ENCODE results near the gene PRADC1. TPM values are rescaled to one million over a fixed set of nuclear protein-coding genes. Genes with fewer than 3 reads are reported as not detected.

The PRADC1 gene
- total RNA-seq, 1 donor from 2014 or later: 2.2 TPM

DNA sequence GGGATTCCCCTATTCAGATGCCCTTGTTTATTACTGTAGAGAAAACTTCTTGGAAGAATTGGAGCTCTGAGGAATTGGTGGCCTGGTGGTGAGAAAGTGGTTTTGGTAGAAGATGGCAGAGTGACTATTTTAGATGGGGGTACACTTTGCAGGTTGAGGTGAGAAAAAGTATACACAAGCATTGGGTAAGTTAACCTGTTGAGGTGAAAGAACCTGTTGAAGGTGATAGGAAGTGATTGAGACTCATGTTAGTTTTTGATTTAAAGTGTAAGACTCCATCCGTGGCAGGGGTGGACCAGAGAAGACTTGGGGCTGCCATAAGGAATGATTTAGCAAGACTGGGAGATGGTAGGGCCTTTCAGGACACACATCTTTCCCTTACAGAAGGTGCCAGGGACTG is 4.1 kb upstream of the PRADC1 start:
- no peak for DNase-seq (ENCODE audit: low spot score)

DNA sequence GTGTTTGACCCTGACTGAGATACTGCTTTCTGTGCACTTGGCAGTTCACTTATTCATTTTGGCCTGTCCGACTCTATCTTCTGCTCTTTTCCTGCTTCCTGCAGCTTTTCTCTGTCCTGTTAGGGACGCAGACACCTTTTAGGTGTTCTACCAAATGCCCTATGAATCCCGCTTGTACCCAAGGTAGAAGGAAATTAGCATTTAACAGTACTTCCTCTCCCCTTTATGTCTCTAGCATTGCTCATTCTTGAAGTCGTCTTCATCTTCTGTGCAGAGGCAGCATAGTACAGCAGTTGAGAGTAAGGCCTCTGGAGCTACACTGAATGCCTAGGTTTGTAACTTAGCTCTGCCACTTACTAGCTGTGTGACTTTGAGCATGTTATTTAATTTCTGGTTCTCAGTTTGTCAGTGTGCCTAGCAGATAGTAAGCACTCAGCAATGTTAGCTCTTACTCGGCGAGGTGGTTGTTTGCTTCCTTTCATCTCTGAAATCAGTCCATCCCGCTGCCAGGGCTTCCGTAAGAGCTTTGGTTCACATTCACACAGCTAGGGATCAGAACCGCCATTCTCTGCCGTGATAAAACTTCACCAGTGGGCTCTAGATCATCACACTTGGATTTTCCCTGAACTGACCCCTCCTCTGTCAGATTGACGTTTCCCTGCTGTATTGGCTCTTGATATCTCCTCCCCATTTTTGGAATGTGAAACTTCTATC is 2.4 kb upstream of the PRADC1 start:
- DNase-seq (ENCODE audit: low spot score): no peak

DNA sequence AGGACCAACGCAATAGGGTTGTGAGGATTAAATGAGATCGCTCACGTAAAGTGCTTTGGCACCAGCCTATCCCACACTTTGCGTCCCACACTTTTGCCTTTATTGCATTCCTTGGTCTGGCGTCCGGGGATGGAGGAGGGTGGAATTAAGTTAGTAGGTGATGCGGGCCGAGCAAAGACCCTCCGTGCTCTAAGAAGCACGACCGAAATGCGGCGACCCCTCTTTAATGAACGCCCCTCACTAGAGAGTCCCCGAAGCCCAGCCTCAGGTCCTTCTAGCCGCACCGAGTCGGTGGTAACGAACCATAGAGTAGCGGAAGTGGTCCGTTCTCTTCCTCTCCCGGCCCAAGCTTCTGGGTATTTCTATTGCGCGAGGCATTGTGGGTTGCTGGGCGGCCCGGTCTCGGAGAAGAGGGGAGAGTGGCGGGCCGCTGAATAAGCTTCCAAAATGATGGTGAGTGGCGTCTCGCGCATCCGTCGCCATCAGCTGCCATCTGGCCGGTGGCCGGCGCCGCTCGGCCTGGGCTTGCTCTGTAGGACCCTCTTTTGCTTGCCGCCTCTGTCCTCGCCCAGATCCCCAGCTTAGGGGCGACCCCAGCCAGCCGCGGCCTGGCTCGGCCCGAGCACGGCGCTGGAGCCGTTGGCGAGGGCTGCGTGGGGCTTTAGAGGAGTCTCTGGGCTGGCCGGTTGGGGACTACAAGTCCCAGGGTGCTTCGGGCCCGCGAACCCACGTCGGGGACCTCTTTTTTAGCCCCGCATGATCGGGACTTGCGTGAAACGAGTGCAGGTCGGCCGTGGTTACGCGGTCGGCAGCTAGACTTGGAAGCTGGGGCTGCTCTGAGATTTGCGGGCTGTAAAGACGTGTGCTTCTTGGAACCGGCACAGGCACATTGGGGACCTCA is 1.1 kb upstream of the PRADC1 start, which contains the start of gene CCT7:
Gene CCT7 (plus strand): TSS at position 377 of the 901 bp plus-strand sequence. CDS start 71 bp downstream, at position 448.
- DNase-seq (ENCODE audit: low spot score): peak; percentile 96

DNA sequence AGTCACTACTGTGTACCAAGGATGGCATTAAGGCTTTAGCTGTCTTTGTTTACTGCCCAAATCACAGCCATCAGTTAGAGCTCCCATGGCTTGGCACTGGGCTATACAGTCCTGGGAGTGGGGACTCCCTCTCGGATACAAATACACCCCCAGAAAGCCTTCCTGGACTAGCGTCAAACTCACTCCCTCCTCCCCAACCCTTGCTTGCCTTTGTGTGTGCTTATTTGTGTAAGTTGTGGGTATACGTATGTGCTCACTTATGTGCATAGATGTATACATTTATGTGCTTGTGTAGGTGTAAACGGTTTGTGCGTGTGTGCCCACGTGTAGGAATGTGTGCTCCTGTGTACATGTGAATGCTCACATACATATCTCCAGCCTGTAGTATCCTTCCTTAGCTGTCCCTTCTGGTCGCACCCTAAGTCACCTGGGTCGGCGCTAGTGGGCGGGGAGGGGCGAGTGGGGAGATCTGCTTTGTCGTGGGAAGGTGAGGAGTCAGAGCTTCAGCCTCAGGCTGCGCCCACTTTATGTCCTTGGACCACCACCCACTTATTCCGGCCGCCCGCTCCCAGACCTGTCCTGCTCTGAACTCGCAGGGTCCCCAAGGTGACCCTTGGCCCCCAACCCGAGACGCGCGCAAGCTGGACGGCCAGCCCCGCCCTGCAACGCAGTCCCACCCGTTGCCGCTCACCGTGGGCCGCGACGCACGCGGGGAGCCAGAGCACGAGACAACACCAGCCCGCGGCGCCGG is 461 bp downstream of the PRADC1 start:
- no peak for DNase-seq (ENCODE audit: low spot score)

DNA sequence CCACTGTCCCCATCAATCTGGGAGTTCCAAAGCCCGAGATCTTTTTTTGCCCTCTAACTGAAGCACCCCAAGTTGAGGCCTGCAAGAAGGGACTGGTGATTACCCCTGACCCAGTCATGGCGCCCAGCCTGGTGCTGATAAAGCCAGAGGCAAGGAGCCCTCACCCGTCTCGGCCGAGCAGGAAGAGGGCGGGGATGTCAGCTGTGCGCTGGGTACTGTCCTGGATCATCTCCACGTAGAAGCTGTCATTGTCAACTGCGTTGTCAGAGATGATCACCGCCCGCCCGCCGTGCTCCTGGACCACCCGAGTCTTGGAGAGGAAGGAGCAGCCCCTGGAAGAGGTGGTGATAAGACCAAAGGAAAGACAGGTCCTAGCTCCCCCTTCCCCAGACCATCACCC is 4.4 kb downstream of the PRADC1 start:
- DNase-seq (ENCODE audit: low spot score): no peak

GRCh38 chr2:73227086-73227485 is 6.0 kb downstream of the PRADC1 start:
- DNase-seq (ENCODE audit: low spot score): no peak

GRCh38 chr2:73225513-73226360 is 7.3 kb downstream of the PRADC1 start:
- no peak for DNase-seq (ENCODE audit: low spot score)

DNA sequence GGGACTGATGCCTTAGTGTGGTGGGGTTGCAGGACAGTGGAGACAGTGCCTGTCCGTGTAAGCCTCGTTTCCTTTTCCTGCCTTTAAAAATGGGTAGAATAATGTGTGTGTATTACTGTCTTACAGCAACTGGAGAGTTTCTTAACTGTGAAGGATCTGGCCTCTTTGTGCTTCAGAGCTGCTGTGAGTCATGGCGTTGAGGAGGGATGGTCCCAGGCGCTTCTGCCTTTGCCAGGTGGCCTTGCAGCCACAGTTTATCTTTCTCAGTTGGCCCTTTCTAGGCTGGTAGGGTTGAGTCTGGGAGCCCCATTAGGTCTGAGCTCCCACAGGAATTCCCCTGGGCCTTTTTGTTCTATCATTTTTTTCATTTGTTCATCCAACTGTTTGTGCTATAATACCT is 9.2 kb downstream of the PRADC1 start:
- no peak for DNase-seq (ENCODE audit: low spot score)

DNA sequence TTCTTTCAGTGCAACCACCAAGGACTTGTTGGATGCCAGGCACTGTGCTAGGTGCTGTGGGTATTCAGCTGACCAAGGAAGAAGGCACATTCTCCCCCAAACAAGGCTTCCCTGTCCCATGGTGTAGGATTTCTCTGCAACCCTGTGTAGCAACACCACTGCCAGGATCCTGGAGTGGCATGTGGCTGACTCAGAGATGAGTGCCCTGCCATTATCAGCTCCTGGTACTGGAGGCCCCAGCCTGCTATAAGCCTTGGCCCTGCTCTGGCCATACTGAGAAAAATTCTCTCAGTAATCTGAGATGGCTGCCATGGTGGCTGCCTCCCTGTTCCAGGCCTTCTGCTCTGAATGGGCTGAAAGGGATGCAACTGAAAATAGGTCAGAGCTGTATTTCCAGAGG is 14.7 kb downstream of the PRADC1 start:
- DNase-seq (ENCODE audit: low spot score): no peak

DNA sequence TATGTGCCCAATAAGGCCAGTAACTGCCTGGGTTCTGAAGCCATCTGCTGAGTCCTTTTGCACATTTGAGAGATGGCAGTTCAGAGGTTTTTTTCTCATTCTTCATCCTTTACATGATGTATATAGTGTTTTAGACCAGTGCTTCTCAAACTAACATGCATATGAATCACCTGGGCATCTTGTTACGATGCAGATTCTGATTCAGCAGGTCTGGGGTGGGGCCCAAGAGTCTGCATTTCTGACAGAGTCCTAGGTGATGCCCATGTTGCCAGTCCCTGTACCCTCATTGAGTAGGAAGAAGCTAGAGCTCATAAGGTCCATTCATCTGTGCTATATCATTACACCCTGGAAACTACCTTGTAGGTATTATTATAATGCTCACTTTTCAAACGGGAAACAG is 15.2 kb downstream of the PRADC1 start:
- no peak for DNase-seq (ENCODE audit: low spot score)

DNA sequence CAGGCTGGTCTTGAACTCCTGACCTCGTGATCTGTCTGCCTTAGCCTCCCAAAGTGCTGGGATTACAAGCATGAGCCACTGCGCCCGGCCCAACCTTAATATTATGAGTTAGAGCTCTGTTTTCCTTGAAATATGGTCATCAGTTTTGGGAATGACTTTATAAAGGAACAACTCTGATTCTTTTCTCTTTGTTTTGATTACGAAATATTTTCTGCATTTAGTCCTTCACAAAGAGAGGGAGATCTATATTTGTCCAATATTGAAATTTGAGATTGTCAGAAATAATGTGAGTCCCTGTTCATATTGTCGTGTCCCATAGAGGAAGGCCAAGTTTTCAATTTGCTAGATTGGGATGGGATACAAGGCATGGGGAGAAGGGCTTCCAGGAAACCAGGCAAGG is 15.9 kb downstream of the PRADC1 start:
- no peak for DNase-seq (ENCODE audit: low spot score)

DNA sequence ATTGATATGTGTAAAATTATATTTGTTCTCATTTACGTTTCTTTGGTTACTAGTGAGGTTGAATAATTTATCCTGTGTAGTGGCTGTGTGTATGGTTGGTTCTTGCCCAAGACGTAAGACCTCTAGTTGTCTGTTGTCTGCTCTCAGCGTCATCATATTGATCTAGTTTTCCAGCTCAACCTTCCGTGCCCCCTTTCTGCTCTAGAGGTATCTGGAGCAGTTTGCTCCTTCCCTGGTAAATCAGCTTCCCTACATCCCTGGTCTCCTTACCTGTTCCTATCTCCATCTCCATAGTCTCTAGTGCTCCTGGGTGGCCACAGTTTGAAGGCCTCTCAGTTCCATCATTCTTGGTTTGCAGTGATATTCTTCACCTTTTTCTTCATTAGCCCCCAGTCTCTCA is 17.8 kb downstream of the PRADC1 start:
- DNase-seq (ENCODE audit: low spot score): no peak

DNA sequence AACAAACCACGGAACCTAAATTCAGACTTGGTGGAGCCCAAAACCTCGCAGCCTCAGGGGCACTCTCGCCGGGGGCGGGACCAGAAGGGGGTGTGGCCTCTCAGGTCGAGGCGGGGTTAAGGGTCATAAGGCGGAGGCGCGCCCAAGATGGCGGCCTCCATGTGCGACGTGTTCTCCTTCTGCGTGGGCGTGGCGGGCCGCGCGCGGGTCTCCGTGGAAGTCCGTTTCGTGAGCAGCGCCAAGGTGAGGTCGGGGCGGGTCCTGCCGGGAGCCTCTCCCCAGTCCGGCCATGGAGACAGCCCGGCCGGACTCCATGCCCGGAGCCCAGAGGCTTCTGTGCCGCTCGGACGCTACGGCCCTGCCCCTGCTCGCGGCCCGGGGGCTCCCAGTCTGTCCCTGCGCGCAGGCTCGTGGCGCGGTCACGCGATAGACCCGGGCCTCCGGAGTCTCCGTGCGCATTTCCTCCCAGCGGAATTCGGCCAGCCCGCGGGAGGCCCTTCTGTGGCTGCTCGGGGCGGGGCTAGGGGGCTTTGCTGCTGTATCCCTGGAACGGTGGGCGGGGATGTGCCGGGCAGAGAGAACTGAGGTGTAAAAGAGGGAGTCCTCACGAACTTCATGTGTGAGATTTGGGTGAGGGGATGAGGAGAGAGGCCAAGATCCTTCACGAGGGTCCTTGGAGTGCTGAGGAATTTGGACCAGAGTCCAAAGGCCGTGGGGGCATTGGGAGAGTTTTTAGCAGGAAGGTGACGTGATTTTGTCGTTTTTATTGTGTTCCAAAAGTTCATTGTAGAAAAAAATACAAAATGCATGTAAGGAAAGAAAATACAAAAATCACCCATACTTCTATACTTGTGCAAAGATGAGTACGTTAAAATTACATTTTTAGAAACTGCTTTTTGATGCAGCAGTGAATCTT is 18.7 kb downstream of the PRADC1 start, which contains the start of gene SMYD5:
Gene SMYD5 (plus strand): TSS at position 126 of the 916 bp plus-strand sequence. CDS start 22 bp downstream, at position 148.
- peak; percentile 89 for DNase-seq (ENCODE audit: low spot score)

DNA sequence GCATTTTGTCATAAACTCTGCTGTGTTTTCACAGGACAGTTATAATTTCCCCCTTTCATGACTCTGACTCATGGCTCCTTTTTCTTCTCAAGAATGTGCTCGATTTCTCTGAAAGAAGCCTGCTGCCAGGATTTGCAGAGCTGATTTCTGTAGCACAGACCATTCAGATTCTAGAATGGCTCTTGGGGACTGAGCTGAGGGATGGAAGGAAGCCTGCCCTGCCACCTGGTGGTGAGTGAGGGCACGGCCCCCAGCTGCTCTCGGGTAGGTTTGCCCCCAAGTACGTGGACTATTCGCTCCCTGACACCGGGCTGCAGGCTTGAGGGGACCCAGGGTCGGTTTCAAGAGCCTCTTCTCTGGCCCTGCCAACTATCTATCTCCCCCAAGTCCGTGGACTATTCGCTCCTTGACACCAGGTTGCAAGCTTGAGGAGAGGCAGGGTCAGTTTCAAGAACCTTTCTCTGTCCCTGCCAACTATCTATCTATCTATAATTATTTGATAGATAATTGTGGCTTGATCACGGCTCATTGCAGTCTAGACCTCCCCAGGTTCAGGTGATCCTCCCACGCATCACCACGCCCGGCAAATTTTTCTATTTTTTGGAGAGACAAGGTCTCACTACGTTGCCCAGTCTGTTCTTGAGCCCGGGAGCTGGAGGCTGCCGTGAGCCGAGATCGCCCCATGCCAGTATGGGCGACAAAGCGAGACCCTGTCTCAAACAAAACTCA is 20.4 kb downstream of the PRADC1 start:
- DNase-seq (ENCODE audit: low spot score): peak; percentile 87

DNA sequence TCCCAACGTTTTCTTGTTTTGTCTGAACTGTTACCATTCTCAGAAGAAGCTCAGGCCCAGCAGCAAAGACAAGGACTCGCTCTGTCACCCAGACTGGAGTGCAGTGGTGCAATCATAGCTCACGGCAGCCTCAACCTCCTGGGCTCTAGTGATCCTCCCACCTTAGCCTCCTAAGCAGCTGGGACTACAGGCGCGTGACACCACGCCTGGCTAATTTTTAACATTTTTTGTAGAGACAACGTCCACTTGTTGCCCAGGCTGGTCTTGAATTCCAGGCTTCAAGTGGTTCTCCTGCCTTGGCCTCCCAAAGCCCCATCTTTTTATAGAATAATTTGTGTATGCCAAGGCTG is 21.0 kb downstream of the PRADC1 start:
- DNase-seq (ENCODE audit: low spot score): no peak

GRCh38 chr2:73210696-73211095 is 22.3 kb downstream of the PRADC1 start:
- no peak for DNase-seq (ENCODE audit: low spot score)

DNA sequence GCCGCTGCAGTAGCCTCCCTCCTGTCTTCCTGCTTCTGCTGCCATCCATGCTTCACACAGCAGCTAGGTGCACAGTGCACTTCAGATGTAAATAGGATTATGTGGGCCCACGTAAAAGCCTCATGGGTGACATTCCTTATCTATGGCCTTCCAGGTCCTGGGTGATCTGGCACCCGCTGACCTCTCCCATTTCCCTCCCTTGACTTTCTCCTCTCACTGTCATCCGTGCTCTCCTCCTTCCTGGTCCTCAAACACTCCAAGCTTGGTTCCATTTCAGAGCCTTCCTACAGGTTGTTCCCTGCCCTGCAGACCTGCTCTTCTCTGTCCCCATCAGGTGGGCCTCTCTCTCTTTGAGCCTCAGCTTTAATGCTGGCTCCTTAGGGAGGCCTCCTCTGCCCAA is 23.0 kb downstream of the PRADC1 start:
- DNase-seq (ENCODE audit: low spot score): no peak

GRCh38 chr2:73208258-73208657 is 24.8 kb downstream of the PRADC1 start:
- no peak for DNase-seq (ENCODE audit: low spot score)

DNA sequence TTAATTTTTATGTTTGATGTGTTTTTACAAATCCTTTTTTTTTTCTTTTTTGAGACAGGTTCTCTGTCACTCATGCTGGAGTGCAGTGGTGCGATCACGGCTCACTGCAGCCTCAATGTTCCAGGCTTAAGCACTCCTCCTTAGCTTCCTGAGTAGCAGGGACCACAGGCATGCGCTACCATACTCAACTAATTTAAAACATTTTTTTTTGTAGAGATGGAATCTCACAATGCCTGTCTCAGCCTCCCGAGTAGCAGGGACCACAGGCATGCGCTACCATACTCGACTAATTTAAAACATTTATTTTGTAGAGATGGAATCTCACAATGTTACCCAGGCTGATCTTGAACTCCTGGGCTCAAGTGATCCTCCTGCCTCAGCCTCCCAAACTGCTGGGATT is 27.4 kb downstream of the PRADC1 start:
- no peak for DNase-seq (ENCODE audit: low spot score)
